ENCODE measurements around the gene MARK3.

MARK3 gene

GRCh38 chr14:103528587-103529382 is 143.6 kb downstream of the MARK3 start, which contains the start of gene TRMT61A:
TRMT61A (plus strand) TSS chr14:103529196; CDS start chr14:103529979, 783 bp downstream.
- DNase-seq, result peak; percentile 31 to 85

GRCh38 chr14:103529383-103530365 is 144.5 kb downstream of the MARK3 start:
- no peak for DNase-seq

GRCh38 chr14:103530390-103530789 is 145.2 kb downstream of the MARK3 start:
- DNase-seq, result no peak

GRCh38 chr14:103530831-103531230 is 145.6 kb downstream of the MARK3 start:
- no peak for DNase-seq

- no peak for DNase-seq
Measured at GRCh38 chr14:103531421-103532215, 146.4 kb downstream of the MARK3 start.

- DNase-seq, result no peak
Measured at GRCh38 chr14:103532216-103533136, 147.3 kb downstream of the MARK3 start.

GRCh38 chr14:103533137-103533998 is 148.2 kb downstream of the MARK3 start:
- no peak for DNase-seq

GRCh38 chr14:103533999-103534575 is 148.9 kb downstream of the MARK3 start:
- DNase-seq, result no peak

- no peak for DNase-seq
Measured at GRCh38 chr14:103534576-103535061, 149.4 kb downstream of the MARK3 start.

GRCh38 chr14:103535081-103535890 is 150.1 kb downstream of the MARK3 start:
- DNase-seq, result no peak

GRCh38 chr14:103535891-103536565 is 150.8 kb downstream of the MARK3 start:
- DNase-seq, result no peak

- DNase-seq, result no peak
Measured at GRCh38 chr14:103536693-103537092, 151.5 kb downstream of the MARK3 start.

GRCh38 chr14:103537175-103537990 is 152.2 kb downstream of the MARK3 start:
- no peak for DNase-seq

GRCh38 chr14:103538291-103539055 is 153.3 kb downstream of the MARK3 start:
- DNase-seq, result no peak

- DNase-seq, result no peak
Measured at GRCh38 chr14:103539056-103539825, 154.0 kb downstream of the MARK3 start.

All from SW 1271 (cell line).